Astrocyte (in vitro differentiated cells and primary cell): ENCODE results near the gene ABCA7. TPM values are rescaled to one million over a fixed set of nuclear protein-coding genes. Genes with fewer than 3 reads are reported as not detected.

ENCODE experiments used
- DNase-seq: peaks from one replicate; pipeline ENCODE4 v3.0.0-alpha.2; 2010; ENCODE audit warnings: low read depth
- FAIRE-seq: peaks from 2 replicates; lab custom pipeline; 2011; peaks lifted over from hg19 to GRCh38; lab: Jason Lieb, UNC
- H2AFZ ChIP-seq: 2 replicates; pipeline ENCODE4 v1.6.0; 2012; ENCODE audit warnings: low read depth, low read length, inconsistent platforms
- H3K27ac ChIP-seq: 2 replicates; pipeline ENCODE4 v1.5.1; 2011; ENCODE audit warnings: low read depth, low read length, inconsistent platforms
- H3K27me3 ChIP-seq: 2 replicates; pipeline ENCODE4 v1.6.0; 2011; ENCODE audit warnings: low read length, inconsistent platforms; ENCODE audit not compliant: insufficient read depth
- H3K36me3 ChIP-seq: 2 replicates; pipeline ENCODE4 v1.5.1; 2011; ENCODE audit warnings: low read length, inconsistent platforms; ENCODE audit not compliant: insufficient read depth
- H3K4me1 ChIP-seq: 2 replicates; pipeline ENCODE4 v1.5.1; 2011; ENCODE audit warnings: low read length, inconsistent platforms; ENCODE audit not compliant: insufficient read depth
- H3K4me2 ChIP-seq: 2 replicates; pipeline ENCODE4 v1.6.0; 2012; ENCODE audit warnings: low read length, inconsistent platforms
- H3K4me3 ChIP-seq: 2 replicates; pipeline ENCODE4 v1.5.1; 2011; ENCODE audit warnings: low read depth, mild to moderate bottlenecking, low read length, inconsistent platforms; ENCODE audit not compliant: insufficient read depth
- H3K79me2 ChIP-seq: 2 replicates; pipeline ENCODE4 v1.6.0; 2012; ENCODE audit warnings: mild to moderate bottlenecking, low read length, inconsistent platforms; ENCODE audit not compliant: insufficient read depth
- H3K9ac ChIP-seq: 2 replicates; pipeline ENCODE4 v1.6.0; 2012; ENCODE audit warnings: mild to moderate bottlenecking, low read length, inconsistent platforms
- H3K9me3 ChIP-seq: 2 replicates; pipeline ENCODE4 v1.5.1; 2012; ENCODE audit warnings: low read depth, mild to moderate bottlenecking, low read length, inconsistent platforms; ENCODE audit not compliant: insufficient read depth
- H4K20me1 ChIP-seq: 2 replicates; pipeline ENCODE4 v1.6.0; 2012; ENCODE audit warnings: low read length, inconsistent platforms; ENCODE audit not compliant: insufficient read depth
- H3K27ac Mint-ChIP-seq: one replicate; pipeline ENCODE4 v1.8.0; 2021; ENCODE audit warnings: mild to moderate bottlenecking, mixed read lengths; ENCODE audit not compliant: unreplicated experiment
- H3K27me3 Mint-ChIP-seq: one replicate; pipeline ENCODE4 v1.8.0; 2021; ENCODE audit warnings: low read depth, mixed read lengths; ENCODE audit not compliant: unreplicated experiment
- H3K36me3 Mint-ChIP-seq: one replicate; pipeline ENCODE4 v1.8.0; 2021; ENCODE audit warnings: low read depth, mixed read lengths; ENCODE audit not compliant: unreplicated experiment
- H3K4me1 Mint-ChIP-seq: one replicate; pipeline ENCODE4 v1.8.0; 2021; ENCODE audit warnings: low read depth, mixed read lengths; ENCODE audit not compliant: unreplicated experiment
- H3K4me3 Mint-ChIP-seq: one replicate; pipeline ENCODE4 v1.8.0; 2021; ENCODE audit warnings: mild to moderate bottlenecking, moderate library complexity, mixed read lengths; ENCODE audit not compliant: unreplicated experiment
- H3K9me3 Mint-ChIP-seq: one replicate; pipeline ENCODE4 v1.8.0; 2021; ENCODE audit warnings: mild to moderate bottlenecking, mixed read lengths; ENCODE audit not compliant: unreplicated experiment
- EZH2 ChIP-seq: IDR thresholded peaks from 2 replicates; pipeline ENCODE4 v1.6.1; 2012; ENCODE audit warnings: mild to moderate bottlenecking, low read length, inconsistent platforms; ENCODE audit not compliant: insufficient read depth
- total RNA-seq: library from RNA; stranded (reverse); gene quantifications from 2 replicates; pipeline ENCODE4 v1.2.1, GENCODE V29; 2021
- TF ChIP-seq, protein P1 (sequence below): IDR thresholded peaks from 2 replicates; pipeline ENCODE4 v1.5.1; 2011; ENCODE audit warnings: low read depth, mild to moderate bottlenecking, inconsistent platforms, low read length, moderate library complexity; ENCODE audit not compliant: insufficient read depth

Gene ABCA7
- total RNA-seq, 1 donor from 2014 or later: 18.4 TPM

DNA sequence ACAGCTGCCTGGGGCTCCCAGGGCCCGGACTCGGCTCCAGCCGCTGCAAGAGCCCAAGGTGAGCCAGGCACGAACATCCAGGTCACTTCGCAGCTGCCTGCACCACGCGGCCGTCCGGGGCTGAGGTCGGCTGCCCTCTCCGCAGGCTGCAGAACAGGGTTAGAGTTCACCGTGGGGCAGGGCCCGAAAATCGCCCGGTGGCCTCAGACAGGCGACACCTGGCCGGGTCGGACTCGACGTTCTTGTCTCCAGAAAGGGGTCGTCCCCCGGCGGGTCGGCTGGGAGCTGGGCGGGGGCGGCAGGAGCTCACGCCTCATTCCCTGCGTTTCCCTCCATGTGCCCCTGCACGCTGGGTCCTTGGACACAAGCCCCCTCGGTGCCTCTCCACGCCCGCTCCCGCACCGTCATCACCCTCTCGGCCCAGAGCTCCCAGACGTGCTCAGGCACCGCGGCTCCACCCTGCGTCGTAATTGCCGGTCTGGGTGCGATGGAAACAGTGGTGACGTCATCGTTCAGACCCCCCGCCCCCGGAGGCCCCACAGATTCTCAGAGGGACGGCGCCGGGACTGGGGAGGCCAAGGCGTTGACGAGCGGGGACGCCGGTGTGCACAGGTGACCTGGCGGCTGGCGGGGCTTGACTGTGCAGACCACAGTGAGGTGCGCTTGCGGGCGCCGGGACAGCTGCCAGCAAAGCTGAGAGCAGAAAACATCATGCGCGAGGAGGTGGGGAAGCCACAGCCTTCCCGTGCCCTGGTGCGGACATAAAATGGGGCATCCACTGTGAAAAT is 43.7 kb upstream of the ABCA7 start:
- H3K4me1 Mint-ChIP-seq: no peaks in the 10 kb centered on the region
- peak overlapping the region; percentile 6 for H3K4me3 ChIP-seq
- no peaks in the 10 kb centered on the region for H3K9me3 Mint-ChIP-seq
- FAIRE-seq (no peak), DNase-seq (peak; percentile 55)
- peak; percentile 91 for TF ChIP-seq EZH2
- TF ChIP-seq, protein P1, sequence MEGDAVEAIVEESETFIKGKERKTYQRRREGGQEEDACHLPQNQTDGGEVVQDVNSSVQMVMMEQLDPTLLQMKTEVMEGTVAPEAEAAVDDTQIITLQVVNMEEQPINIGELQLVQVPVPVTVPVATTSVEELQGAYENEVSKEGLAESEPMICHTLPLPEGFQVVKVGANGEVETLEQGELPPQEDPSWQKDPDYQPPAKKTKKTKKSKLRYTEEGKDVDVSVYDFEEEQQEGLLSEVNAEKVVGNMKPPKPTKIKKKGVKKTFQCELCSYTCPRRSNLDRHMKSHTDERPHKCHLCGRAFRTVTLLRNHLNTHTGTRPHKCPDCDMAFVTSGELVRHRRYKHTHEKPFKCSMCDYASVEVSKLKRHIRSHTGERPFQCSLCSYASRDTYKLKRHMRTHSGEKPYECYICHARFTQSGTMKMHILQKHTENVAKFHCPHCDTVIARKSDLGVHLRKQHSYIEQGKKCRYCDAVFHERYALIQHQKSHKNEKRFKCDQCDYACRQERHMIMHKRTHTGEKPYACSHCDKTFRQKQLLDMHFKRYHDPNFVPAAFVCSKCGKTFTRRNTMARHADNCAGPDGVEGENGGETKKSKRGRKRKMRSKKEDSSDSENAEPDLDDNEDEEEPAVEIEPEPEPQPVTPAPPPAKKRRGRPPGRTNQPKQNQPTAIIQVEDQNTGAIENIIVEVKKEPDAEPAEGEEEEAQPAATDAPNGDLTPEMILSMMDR: no peak
- peaks cover 2% of the 10 kb centered on the region for H3K36me3 Mint-ChIP-seq
- peaks cover 15% of the 10 kb centered on the region for H3K27me3 Mint-ChIP-seq
- no peak overlapping the region for H3K4me3 Mint-ChIP-seq
- no peak overlapping the region for H2AFZ ChIP-seq
- H3K27me3 ChIP-seq: peaks cover 31% of the 10 kb centered on the region
- H3K9ac ChIP-seq: no peak overlapping the region
- no peaks in the 10 kb centered on the region for H3K9me3 ChIP-seq
- peak overlapping the region; percentile 66 for H3K4me2 ChIP-seq
- H3K79me2 ChIP-seq: no peaks in the 10 kb centered on the region
- no peaks in the 10 kb centered on the region for H3K36me3 ChIP-seq
- H3K27ac ChIP-seq: no peak overlapping the region
- no peak overlapping the region for H3K27ac Mint-ChIP-seq
- peaks cover 8% of the 10 kb centered on the region for H3K4me1 ChIP-seq
- H4K20me1 ChIP-seq: peaks cover 23% of the 10 kb centered on the region

DNA sequence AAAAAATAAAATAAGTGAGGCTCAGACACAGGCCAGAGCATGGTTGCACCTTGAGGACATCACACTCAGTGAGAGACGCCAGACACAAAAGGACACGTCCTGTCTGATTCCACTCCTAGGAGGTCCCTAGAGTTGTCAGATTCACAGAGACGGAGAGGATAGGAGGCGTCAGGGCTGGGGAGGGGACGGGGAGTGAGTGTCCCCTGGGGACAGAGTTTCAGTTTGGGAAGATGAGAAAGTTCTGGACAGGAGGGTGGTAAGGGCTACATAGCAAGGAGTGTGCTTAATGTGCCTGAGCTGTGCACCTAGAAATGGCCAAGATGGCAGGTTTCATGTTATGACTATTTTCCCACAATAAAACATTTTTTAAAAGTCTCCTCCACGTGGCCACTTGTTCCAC is 41.8 kb upstream of the ABCA7 start:
- peaks cover 20% of the 10 kb centered on the region for H3K27me3 Mint-ChIP-seq
- DNase-seq (no peak), FAIRE-seq (no peak)
- H3K9me3 ChIP-seq: no peaks in the 10 kb centered on the region
- peaks cover 34% of the 10 kb centered on the region for H3K27me3 ChIP-seq
- H3K4me3 Mint-ChIP-seq: no peak overlapping the region
- H3K36me3 Mint-ChIP-seq: peaks cover 2% of the 10 kb centered on the region
- H3K4me1 ChIP-seq: peaks cover 8% of the 10 kb centered on the region
- H3K9me3 Mint-ChIP-seq: no peaks in the 10 kb centered on the region
- no peaks in the 10 kb centered on the region for H3K79me2 ChIP-seq
- H3K27ac ChIP-seq: no peak overlapping the region
- no peak for TF ChIP-seq EZH2
- TF ChIP-seq, protein P1: no peak
- no peaks in the 10 kb centered on the region for H3K4me1 Mint-ChIP-seq
- H3K36me3 ChIP-seq: no peaks in the 10 kb centered on the region
- H3K4me3 ChIP-seq: no peak overlapping the region
- peak overlapping the region; percentile 34 for H3K27ac Mint-ChIP-seq
- H4K20me1 ChIP-seq: peaks cover 26% of the 10 kb centered on the region
- H3K9ac ChIP-seq: no peak overlapping the region
- H3K4me2 ChIP-seq: no peak overlapping the region
- H2AFZ ChIP-seq: no peak overlapping the region

DNA sequence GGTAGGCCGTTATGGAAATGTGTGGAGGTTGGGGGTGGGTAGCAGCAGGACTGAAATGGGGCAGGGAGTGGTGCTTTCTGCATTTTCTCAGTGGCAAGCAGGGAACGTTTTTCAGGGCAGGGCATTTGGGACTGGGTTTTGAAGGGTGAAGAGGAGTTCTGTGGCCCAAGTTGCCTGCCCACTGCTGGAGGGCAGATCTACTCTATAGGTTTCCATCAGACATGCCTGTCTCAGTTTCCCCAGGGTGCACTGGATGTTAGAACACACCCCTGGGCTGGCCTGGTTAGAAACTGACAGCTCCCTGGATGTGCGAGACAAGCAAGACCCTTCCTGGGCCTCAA is 40.6 kb upstream of the ABCA7 start:
- peaks cover 24% of the 10 kb centered on the region for H3K27me3 Mint-ChIP-seq
- no peak overlapping the region for H3K27ac ChIP-seq

More for the DNA sequence above, 40.6 kb upstream of the ABCA7 start:
- DNase-seq (no peak), FAIRE-seq (no peak)
- Histone ChIP-seq H3K4me1 (peaks cover 8% of the 10 kb centered on the region), H3K79me2 (no peaks in the 10 kb centered on the region), H3K4me2 (no peak overlapping the region), H4K20me1 (peaks cover 20% of the 10 kb centered on the region), H2AFZ (no peak overlapping the region), H3K9me3 (no peaks in the 10 kb centered on the region), H3K36me3 (no peaks in the 10 kb centered on the region), H3K27me3 (peaks cover 34% of the 10 kb centered on the region), H3K4me3 (no peak overlapping the region), H3K9ac (no peak overlapping the region)
- no peaks in the 10 kb centered on the region for H3K9me3 Mint-ChIP-seq
- H3K4me3 Mint-ChIP-seq: peak overlapping the region; percentile 45
- H3K36me3 Mint-ChIP-seq: peaks cover 2% of the 10 kb centered on the region
- H3K4me1 Mint-ChIP-seq: no peaks in the 10 kb centered on the region
- TF ChIP-seq EZH2: no peak
- TF ChIP-seq, protein P1: no peak
- H3K27ac Mint-ChIP-seq: peak overlapping the region; percentile 82
